Measurements from ENCODE around the gene PGLYRP4. TPM values are rescaled to one million over a fixed set of nuclear protein-coding genes. Genes with fewer than 3 reads are reported as not detected.
A peak's percentile ranks its signal among the peaks of the same experiment; 100 is the strongest.

The PGLYRP4 gene
- total and polyA plus RNA-seq, 2 donors from 2014 or later: not detected

DNA sequence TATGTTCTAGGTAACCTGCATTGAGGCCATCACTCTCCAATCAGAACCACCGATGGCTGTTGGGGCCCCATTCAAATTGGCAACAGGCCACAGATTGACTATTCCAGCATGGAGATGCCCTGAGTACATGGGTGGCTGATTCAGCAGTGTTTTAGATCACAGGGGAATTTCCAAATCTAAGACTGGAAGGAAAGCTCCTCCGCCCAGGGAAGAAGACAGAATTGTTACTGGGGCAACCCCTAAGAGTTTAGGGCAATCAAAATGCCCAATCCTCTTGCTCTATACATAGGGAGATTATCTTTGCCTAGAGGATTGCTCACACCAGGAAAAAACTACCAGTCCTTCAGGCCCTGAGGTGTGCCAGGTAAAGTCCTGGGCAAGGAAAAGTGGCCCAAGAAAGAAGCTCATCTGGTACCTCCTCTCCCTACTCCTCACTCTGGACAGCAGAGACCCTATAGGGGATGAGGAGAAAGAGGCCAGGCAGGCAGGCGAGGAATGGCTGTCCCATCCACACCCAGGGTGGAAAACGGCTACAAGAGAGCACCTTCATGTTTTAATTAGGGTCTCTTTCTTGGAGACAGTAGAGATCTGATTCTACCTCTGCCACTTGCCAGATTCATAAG, 36.4 kb upstream of the PGLYRP4 start:
- DNase-seq (no peak), FAIRE-seq (no peak)
- no peak overlapping the region for H3K9ac ChIP-seq (ENCODE audit: low read length in 3 of 3)
- peaks cover 0 to 14% (median 0%) of the 10 kb centered on the region in 3 donors for H3K9me3 ChIP-seq (ENCODE audit: control insufficient read depth in 2 of 3, insufficient read depth in 1 of 3, low read length in 3 of 3)
- no peak overlapping the region for H3K27ac ChIP-seq (ENCODE audit: low read depth in 2 of 2, low read length in 2 of 2)
- H3K4me1 ChIP-seq (ENCODE audit: control insufficient read depth in 2 of 3, insufficient read depth in 2 of 3, low read depth in 1 of 3, low read length in 3 of 3): no peaks in the 10 kb centered on the region
- no peaks in the 10 kb centered on the region for H3K36me3 ChIP-seq (ENCODE audit: control insufficient read depth in 2 of 3, insufficient read depth in 3 of 3, low read length in 3 of 3)
- no peaks in the 10 kb centered on the region for H3K27me3 ChIP-seq (ENCODE audit: control insufficient read depth, insufficient read depth, low read length)
- TF ChIP-seq, protein P1, sequence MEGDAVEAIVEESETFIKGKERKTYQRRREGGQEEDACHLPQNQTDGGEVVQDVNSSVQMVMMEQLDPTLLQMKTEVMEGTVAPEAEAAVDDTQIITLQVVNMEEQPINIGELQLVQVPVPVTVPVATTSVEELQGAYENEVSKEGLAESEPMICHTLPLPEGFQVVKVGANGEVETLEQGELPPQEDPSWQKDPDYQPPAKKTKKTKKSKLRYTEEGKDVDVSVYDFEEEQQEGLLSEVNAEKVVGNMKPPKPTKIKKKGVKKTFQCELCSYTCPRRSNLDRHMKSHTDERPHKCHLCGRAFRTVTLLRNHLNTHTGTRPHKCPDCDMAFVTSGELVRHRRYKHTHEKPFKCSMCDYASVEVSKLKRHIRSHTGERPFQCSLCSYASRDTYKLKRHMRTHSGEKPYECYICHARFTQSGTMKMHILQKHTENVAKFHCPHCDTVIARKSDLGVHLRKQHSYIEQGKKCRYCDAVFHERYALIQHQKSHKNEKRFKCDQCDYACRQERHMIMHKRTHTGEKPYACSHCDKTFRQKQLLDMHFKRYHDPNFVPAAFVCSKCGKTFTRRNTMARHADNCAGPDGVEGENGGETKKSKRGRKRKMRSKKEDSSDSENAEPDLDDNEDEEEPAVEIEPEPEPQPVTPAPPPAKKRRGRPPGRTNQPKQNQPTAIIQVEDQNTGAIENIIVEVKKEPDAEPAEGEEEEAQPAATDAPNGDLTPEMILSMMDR (IDR thresholded peaks at IDR 0.05; ENCODE audit: borderline replicate concordance, extremely low read depth, insufficient read depth): no peak
- H3K4me3 ChIP-seq (ENCODE audit: low read length in 3 of 3): no peak overlapping the region
- intact Hi-C loops (cut with DNase I): no loop called here

DNA sequence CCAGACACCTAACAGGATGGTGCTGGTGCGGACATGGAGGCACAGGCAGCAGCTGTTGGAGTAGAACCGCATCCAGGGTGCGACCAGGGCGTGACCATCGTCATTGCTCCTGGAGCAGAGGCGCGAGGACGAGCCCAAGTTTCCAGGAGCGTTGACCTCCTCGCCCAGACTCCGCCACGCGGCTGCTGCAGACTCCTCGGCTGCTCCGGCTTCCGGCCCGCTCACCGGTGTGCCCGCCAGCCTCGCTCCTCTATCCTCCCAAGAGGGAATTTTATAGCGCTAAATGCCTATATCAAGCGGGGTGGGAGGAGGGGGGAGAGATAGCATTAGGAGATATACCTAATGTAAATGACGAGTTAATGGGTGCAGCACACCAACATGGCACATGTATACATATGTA, 32.1 kb upstream of the PGLYRP4 start:
- TF ChIP-seq, protein P1 (IDR thresholded peaks at IDR 0.05; ENCODE audit: borderline replicate concordance, extremely low read depth, insufficient read depth): no peak
- intact Hi-C loops (cut with DNase I): no loop called here
- H3K4me1 ChIP-seq (ENCODE audit: control insufficient read depth in 2 of 3, insufficient read depth in 2 of 3, low read depth in 1 of 3, low read length in 3 of 3): no peaks in the 10 kb centered on the region
- DNase-seq: no peak
- H3K4me3 ChIP-seq (ENCODE audit: low read length in 3 of 3): no peak overlapping the region
- H3K9ac ChIP-seq (ENCODE audit: low read length in 3 of 3): no peak overlapping the region
- H3K27ac ChIP-seq (ENCODE audit: low read depth in 2 of 2, low read length in 2 of 2): no peak overlapping the region
- H3K27me3 ChIP-seq (ENCODE audit: control insufficient read depth, insufficient read depth, low read length): no peaks in the 10 kb centered on the region
- FAIRE-seq: no peak
- peaks cover 0 to 14% (median 0%) of the 10 kb centered on the region in 3 donors for H3K9me3 ChIP-seq (ENCODE audit: control insufficient read depth in 2 of 3, insufficient read depth in 1 of 3, low read length in 3 of 3)
- no peaks in the 10 kb centered on the region for H3K36me3 ChIP-seq (ENCODE audit: control insufficient read depth in 2 of 3, insufficient read depth in 3 of 3, low read length in 3 of 3)

DNA sequence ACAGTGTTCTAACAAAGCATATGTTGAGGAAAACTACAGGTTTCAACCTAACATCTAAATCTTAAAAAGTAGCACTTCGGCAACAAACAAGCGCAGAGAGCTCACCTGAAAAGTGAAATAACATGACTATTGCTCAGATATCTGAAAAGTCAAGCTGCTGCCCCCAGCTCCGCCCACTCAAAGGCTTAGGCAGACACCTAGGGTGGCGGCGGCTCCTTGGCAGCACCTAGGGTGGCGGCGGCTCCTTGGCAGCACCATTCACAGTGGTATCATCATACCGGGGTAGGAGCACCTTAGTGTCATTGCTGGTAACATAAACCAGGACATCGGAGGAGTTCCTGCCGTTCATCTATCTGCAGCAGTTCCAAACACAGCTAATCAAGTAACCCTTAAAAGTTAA, 30.9 kb upstream of the PGLYRP4 start:
- FAIRE-seq (no peak), DNase-seq (no peak)
- H3K27ac ChIP-seq (ENCODE audit: low read depth in 2 of 2, low read length in 2 of 2): no peak overlapping the region
- no peaks in the 10 kb centered on the region for H3K36me3 ChIP-seq (ENCODE audit: control insufficient read depth in 2 of 3, insufficient read depth in 3 of 3, low read length in 3 of 3)
- intact Hi-C loops (cut with DNase I): no loop called here
- no peak overlapping the region for H3K4me3 ChIP-seq (ENCODE audit: low read length in 3 of 3)
- no peak overlapping the region for H3K9ac ChIP-seq (ENCODE audit: low read length in 3 of 3)
- peaks cover 0 to 14% (median 0%) of the 10 kb centered on the region in 3 donors for H3K9me3 ChIP-seq (ENCODE audit: control insufficient read depth in 2 of 3, insufficient read depth in 1 of 3, low read length in 3 of 3)
- H3K4me1 ChIP-seq (ENCODE audit: control insufficient read depth in 2 of 3, insufficient read depth in 2 of 3, low read depth in 1 of 3, low read length in 3 of 3): no peaks in the 10 kb centered on the region
- TF ChIP-seq, protein P1 (IDR thresholded peaks at IDR 0.05; ENCODE audit: borderline replicate concordance, extremely low read depth, insufficient read depth): no peak
- H3K27me3 ChIP-seq (ENCODE audit: control insufficient read depth, insufficient read depth, low read length): no peaks in the 10 kb centered on the region

DNA sequence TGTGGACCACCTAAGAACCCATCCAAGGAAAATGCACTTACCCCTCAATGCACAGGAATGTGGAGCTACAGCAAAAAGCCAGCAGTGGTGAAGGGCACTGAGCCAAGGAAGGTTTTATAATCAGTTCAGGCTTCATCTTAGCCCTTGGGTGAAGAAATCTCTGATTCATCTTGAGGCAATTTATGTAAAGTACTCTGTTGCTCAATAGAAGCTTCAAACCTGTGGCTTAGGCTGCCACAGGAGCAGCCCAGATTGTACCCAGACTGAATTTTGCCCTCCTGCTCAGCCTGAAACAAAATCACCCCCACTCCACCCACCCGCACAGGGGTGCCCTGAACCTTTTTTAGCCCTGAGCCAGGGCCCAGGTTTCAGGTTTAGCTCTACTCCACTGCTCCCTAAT, 26.9 kb upstream of the PGLYRP4 start, which contains the start of gene S100A12:
S100A12 (minus strand) TSS at position 111 of the 400 bp plus-strand sequence. CDS start 1,029 bp downstream, outside the sequence.
- peak in 1 of 5 donors; percentile 9 for DNase-seq
- intact Hi-C loops (cut with DNase I): no loop called here
- H3K9ac ChIP-seq (ENCODE audit: low read length in 3 of 3): no peak within 1 kb of the TSS
- TF ChIP-seq, protein P1 (IDR thresholded peaks at IDR 0.05; ENCODE audit: borderline replicate concordance, extremely low read depth, insufficient read depth): no peak
- H3K36me3 ChIP-seq (ENCODE audit: control insufficient read depth in 2 of 3, insufficient read depth in 3 of 3, low read length in 3 of 3): no peaks in the 10 kb centered on the region
- H3K27me3 ChIP-seq (ENCODE audit: control insufficient read depth, insufficient read depth, low read length): no peaks in the 10 kb centered on the region
- no peak within 1 kb of the TSS for H3K27ac ChIP-seq (ENCODE audit: low read depth in 2 of 2, low read length in 2 of 2)
- H3K9me3 ChIP-seq (ENCODE audit: control insufficient read depth in 2 of 3, insufficient read depth in 1 of 3, low read length in 3 of 3): no peaks in the 10 kb centered on the region
- no peaks in the 10 kb centered on the region for H3K4me1 ChIP-seq (ENCODE audit: control insufficient read depth in 2 of 3, insufficient read depth in 2 of 3, low read depth in 1 of 3, low read length in 3 of 3)
- H3K4me3 ChIP-seq (ENCODE audit: low read length in 3 of 3): no peak within 1 kb of the TSS
- FAIRE-seq: no peak

Data from kidney (tissue), 14 donors.